HEK293 (cell line): ENCODE data around the gene SRP9.

ENCODE experiments used
- CTCF ChIA-PET: fragments of 350-600 bp; formaldehyde crosslinking; extraction: SDS; loops from one replicate; lab custom pipeline; 2021; ENCODE audit warnings: antibody characterized with exemption; lab: Yijun Ruan, JAX
- POLR2A ChIA-PET: fragments of 300-600 bp; formaldehyde crosslinking; extraction: SDS; loops from one replicate; lab custom pipeline; 2020; ENCODE audit warnings: antibody characterized with exemption, inconsistent platforms; lab: Yijun Ruan, JAX
- H3K27ac ChIP-seq: fragments of 200-500 bp; sonication (Bioruptor generic); 2 replicates; pipeline ENCODE4 v1.5.1; 2014; ENCODE audit warnings: low read depth, low read length, control low read depth, inconsistent platforms; ENCODE audit errors: extremely low read depth
- H3K36me3 ChIP-seq, 2 experiments: fragments of 200-500 bp in 1 of 2; sonication (Bioruptor generic) in 1 of 2; 1 replicate in 1 of 2; 2 replicates in 1 of 2; pipeline ENCODE4 v1.5.1; 2014 to 2017; ENCODE audit warnings: inconsistent platforms in 2 of 2, low read length in 2 of 2; ENCODE audit not compliant: control insufficient read depth in 2 of 2, insufficient read depth in 1 of 2
- H3K4me1 ChIP-seq: fragments of 200-500 bp; sonication (Bioruptor generic); 2 replicates; pipeline ENCODE4 v1.5.1; 2014; ENCODE audit warnings: mild to moderate bottlenecking, low read length, inconsistent platforms; ENCODE audit not compliant: control insufficient read depth, insufficient read depth
- H3K4me3 ChIP-seq: 2 replicates; pipeline ENCODE4 v1.5.1; 2011; ENCODE audit warnings: low read depth, mild to moderate bottlenecking, control low read depth, low read length, moderate library complexity
- H3K9me3 ChIP-seq: fragments of 200-500 bp; sonication (Bioruptor generic); 2 replicates; pipeline ENCODE4 v1.5.1; 2014; ENCODE audit warnings: low read depth, low read length, inconsistent platforms; ENCODE audit not compliant: control insufficient read depth, insufficient read depth
- CTCF ChIP-seq: fragments of 450-650 bp; formaldehyde crosslinking; IDR thresholded peaks from 2 replicates; pipeline ENCODE4 v1.5.1; 2016; ENCODE audit warnings: missing biosample characterization, missing genetic modification characterization
- FEZF1 ChIP-seq: fragments of 450-650 bp; formaldehyde crosslinking; IDR thresholded peaks from 2 replicates; pipeline ENCODE4 v1.5.1; 2016; ENCODE audit warnings: missing biosample characterization, missing genetic modification characterization
- KLF8 ChIP-seq: fragments of 450-650 bp; formaldehyde crosslinking; IDR thresholded peaks from 2 replicates; pipeline ENCODE4 v1.5.1; 2016; ENCODE audit warnings: missing biosample characterization, missing genetic modification characterization
- PRDM10 ChIP-seq: fragments of 450-650 bp; formaldehyde crosslinking; IDR thresholded peaks from 2 replicates; pipeline ENCODE4 v1.5.1; 2016; ENCODE audit warnings: missing biosample characterization, missing genetic modification characterization
- PRDM2 ChIP-seq: fragments of 450-650 bp; formaldehyde crosslinking; IDR thresholded peaks from 2 replicates; pipeline ENCODE4 v1.5.1; 2016; ENCODE audit warnings: missing biosample characterization, missing genetic modification characterization, borderline replicate concordance
- TSHZ1 ChIP-seq: fragments of 450-650 bp; formaldehyde crosslinking; IDR thresholded peaks from 2 replicates; pipeline ENCODE4 v1.5.1; 2016; ENCODE audit warnings: missing biosample characterization, missing genetic modification characterization, borderline replicate concordance
- ZBTB20 ChIP-seq: fragments of 450-650 bp; formaldehyde crosslinking; IDR thresholded peaks from 2 replicates; pipeline ENCODE4 v1.5.1; 2016; ENCODE audit warnings: missing biosample characterization, missing genetic modification characterization
- ZBTB48 ChIP-seq: fragments of 450-650 bp; formaldehyde crosslinking; IDR thresholded peaks from 2 replicates; pipeline ENCODE4 v1.5.1; 2016; ENCODE audit warnings: missing biosample characterization, missing genetic modification characterization
- ZBTB8A ChIP-seq: fragments of 450-650 bp; formaldehyde crosslinking; IDR thresholded peaks from 2 replicates; pipeline ENCODE4 v1.5.1; 2016; ENCODE audit warnings: missing biosample characterization, missing genetic modification characterization
- ZNF155 ChIP-seq: fragments of 450-650 bp; formaldehyde crosslinking; IDR thresholded peaks from 2 replicates; pipeline ENCODE4 v1.5.1; 2016; ENCODE audit warnings: missing biosample characterization, missing genetic modification characterization
- ZNF16 ChIP-seq: fragments of 450-650 bp; formaldehyde crosslinking; IDR thresholded peaks from 2 replicates; pipeline ENCODE4 v1.5.1; 2016; ENCODE audit warnings: low read depth, missing biosample characterization, missing genetic modification characterization
- ZNF221 ChIP-seq: fragments of 450-650 bp; formaldehyde crosslinking; IDR thresholded peaks from 2 replicates; pipeline ENCODE4 v1.5.1; 2017; ENCODE audit warnings: missing biosample characterization, missing genetic modification characterization, borderline replicate concordance
- ZNF280C ChIP-seq: fragments of 450-650 bp; formaldehyde crosslinking; IDR thresholded peaks from 2 replicates; pipeline ENCODE4 v1.5.1; 2016; ENCODE audit warnings: missing biosample characterization, missing genetic modification characterization
- ZNF501 ChIP-seq: fragments of 450-650 bp; formaldehyde crosslinking; IDR thresholded peaks from 2 replicates; pipeline ENCODE4 v1.5.1; 2016; ENCODE audit warnings: missing biosample characterization, missing genetic modification characterization
- ZNF624 ChIP-seq: fragments of 450-650 bp; formaldehyde crosslinking; IDR thresholded peaks from 2 replicates; pipeline ENCODE4 v1.5.1; 2017; ENCODE audit warnings: missing biosample characterization, missing genetic modification characterization
- ZNF843 ChIP-seq: fragments of 450-650 bp; formaldehyde crosslinking; IDR thresholded peaks from 2 replicates; pipeline ENCODE4 v1.5.1; 2016; ENCODE audit warnings: missing biosample characterization, missing genetic modification characterization
- ZSCAN4 ChIP-seq: fragments of 450-650 bp; formaldehyde crosslinking; IDR thresholded peaks from 2 replicates; pipeline ENCODE4 v1.5.1; 2017; ENCODE audit warnings: missing biosample characterization, missing genetic modification characterization

Gene SRP9

GRCh38 chr1:225777583-225778336 is at the start of gene SRP9:
Gene SRP9 (plus strand): TSS chr1:225777826. CDS start chr1:225777941, 115 bp downstream.
- ChIA-PET CTCF (interaction anchor here (0.7 to 25.5 kb wide), 66 partner anchors 9 to 418 kb away, joined by 3 to 567 read pairs (median 4); partner anchors contain the start of genes ENAH and EPHX1), POLR2A (interaction anchor here (0.5 to 2.9 kb wide), 47 partner anchors 9 to 350 kb away, joined by 3 to 46 read pairs (median 4); partner anchors contain the start of genes ENAH, EPHX1, PYCR2 and TMEM63A)
- H3K4me3 ChIP-seq = peak within 1 kb of the TSS; percentile 76
- peaks cover 12% of the 10 kb centered on the region for H3K4me1 ChIP-seq
- H3K36me3 ChIP-seq = peaks cover 17 to 26% of the 10 kb centered on the region in 2 experiments; a peak in 2 of 3 replicates
- peak within 1 kb of the TSS; percentile 95 for H3K27ac ChIP-seq
- no peaks in the 10 kb centered on the region for H3K9me3 ChIP-seq
- TF ChIP-seq CTCF = peak; percentile 100
- 0 out of 2 replicates have a peak, but pooled peaks have one; percentile 23 for TF ChIP-seq TSHZ1 (tag by site-specific recombination)
- no peak for TF ChIP-seq FEZF1 (tag by site-specific recombination)
- TF ChIP-seq ZNF280C (tag by site-specific recombination) = no peak
- peak; percentile 81; the same call in 1 of the 2 replicates for TF ChIP-seq ZNF624 (tag by site-specific recombination)
- TF ChIP-seq ZNF221 (tag by site-specific recombination) = no peak
- peak; percentile 77; the same call in 1 of the 2 replicates for TF ChIP-seq ZBTB20
- peak; percentile 45; the same call in 1 of the 2 replicates for TF ChIP-seq ZSCAN4
- peak; percentile 100 for TF ChIP-seq ZBTB48
- TF ChIP-seq ZNF16 = peak; percentile 37; the same call in 1 of the 2 replicates
- TF ChIP-seq ZNF843 = peak; percentile 83
- no peak for TF ChIP-seq ZNF155 (tag by site-specific recombination)
- peak; percentile 98 for TF ChIP-seq ZNF501 (tag by site-specific recombination)
- TF ChIP-seq PRDM2 (tag by site-specific recombination) = no peak
- TF ChIP-seq ZBTB8A = peak; percentile 100
- TF ChIP-seq KLF8 (tag by site-specific recombination) = peak; percentile 100
- TF ChIP-seq PRDM10 (tag by site-specific recombination) = peak; percentile 74
